Activated CD4-positive, alpha-beta T cell treated with anti-CD3 and anti-CD28 coated beads, Interleukin-2, amount 10 ng/mL, durations not matched to agents 7 days and 5 days (primary cell): ENCODE data around the gene VPS9D1. TPM values are rescaled to one million over a fixed set of nuclear protein-coding genes. Genes with fewer than 3 reads are reported as not detected.

Source experiments
- CTCF ChIA-PET: fragments of 350-600 bp; sonication (Branson Sonifier 250); formaldehyde crosslinking; loops from one replicate; lab custom pipeline; 2021; ENCODE audit warnings: antibody characterized with exemption; lab: Charles Lee
- POLR2A ChIA-PET: fragments of 350-600 bp; sonication (Branson Sonifier 250); formaldehyde crosslinking; loops from one replicate; lab custom pipeline; 2021; ENCODE audit warnings: antibody characterized with exemption; lab: Charles Lee
- DNase-seq: peaks from one replicate; pipeline ENCODE4 v3.0.0-alpha.2; 2020
- H3K27ac Mint-ChIP-seq: one replicate; pipeline ENCODE4 v1.8.0; 2021; ENCODE audit warnings: mild to moderate bottlenecking, moderate library complexity, mixed read lengths
- H3K27me3 Mint-ChIP-seq: one replicate; pipeline ENCODE4 v1.8.0; 2021; ENCODE audit warnings: mixed read lengths
- H3K36me3 Mint-ChIP-seq: one replicate; pipeline ENCODE4 v1.8.0; 2021; ENCODE audit warnings: low read depth, mixed read lengths
- H3K4me1 Mint-ChIP-seq: one replicate; pipeline ENCODE4 v1.8.0; 2021; ENCODE audit warnings: mixed read lengths
- H3K4me3 Mint-ChIP-seq: one replicate; pipeline ENCODE4 v1.8.0; 2021; ENCODE audit warnings: mild to moderate bottlenecking, moderate library complexity, mixed read lengths
- H3K9me3 Mint-ChIP-seq: one replicate; pipeline ENCODE4 v1.8.0; 2021; ENCODE audit warnings: mixed read lengths
- total RNA-seq, 2 experiments: library from RNA; stranded (reverse); gene quantifications; one replicate each; pipeline ENCODE4 v1.2.3, GENCODE V29; 2021

Gene VPS9D1
- total RNA-seq, 2 experiments from 2014 or later, result 10.8 to 13.4 TPM

DNA sequence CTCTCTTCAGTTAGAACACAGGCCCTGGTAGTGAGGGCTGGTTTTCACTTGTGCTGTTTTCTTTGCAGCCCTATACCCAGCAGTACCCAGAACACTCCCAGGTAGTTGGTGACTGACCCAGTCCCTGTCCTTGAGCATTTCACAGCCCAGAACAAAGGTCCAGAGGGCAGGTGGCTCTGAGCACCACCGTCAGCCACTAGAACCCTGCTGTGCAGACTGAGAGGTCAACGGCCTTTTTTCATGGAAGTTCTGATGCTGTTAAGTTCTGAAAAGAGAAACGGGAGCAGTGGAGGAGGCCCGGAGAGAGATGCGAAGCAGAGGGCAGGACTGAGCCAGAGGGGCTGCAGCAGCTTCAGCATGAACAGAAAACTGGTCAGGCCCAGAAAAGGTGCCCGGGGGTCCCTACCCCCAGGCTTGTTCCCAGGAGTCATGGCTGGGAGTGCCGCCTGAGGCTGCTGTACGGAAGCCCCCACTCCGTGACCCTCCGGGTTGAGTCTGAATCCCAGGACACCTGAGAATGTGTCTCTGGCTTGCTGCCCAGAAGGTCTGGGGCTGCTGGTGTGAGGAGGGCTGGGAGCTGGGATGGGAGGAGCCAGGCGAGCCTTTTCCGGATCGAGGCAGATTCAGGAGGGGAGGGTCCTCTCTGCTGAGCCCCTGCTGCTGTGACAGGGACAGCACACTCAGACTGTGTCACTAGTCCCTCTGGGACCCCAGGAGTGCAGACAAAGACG, 9.3 kb upstream of the VPS9D1 start:
- peak overlapping the region; percentile 36 for H3K27ac Mint-ChIP-seq
- ChIA-PET POLR2A (no interaction called here), CTCF (interaction anchor here (0.6 to 1.5 kb wide), 3 partner anchors 20 to 71 kb away, joined by 3 to 6 read pairs (median 3); no protein-coding TSS in a partner anchor)
- H3K4me3 Mint-ChIP-seq, result no peak overlapping the region
- peaks cover 66% of the 10 kb centered on the region for H3K36me3 Mint-ChIP-seq
- DNase-seq, result no peak
- no peaks in the 10 kb centered on the region for H3K9me3 Mint-ChIP-seq
- no peaks in the 10 kb centered on the region for H3K27me3 Mint-ChIP-seq
- peaks cover 47% of the 10 kb centered on the region for H3K4me1 Mint-ChIP-seq

GRCh38 chr16:89729293-89729692, 8.6 kb upstream of the VPS9D1 start:
- Mint-ChIP-seq H3K4me3 (no peak overlapping the region), H3K9me3 (no peaks in the 10 kb centered on the region), H3K27ac (no peak overlapping the region), H3K4me1 (peaks cover 45% of the 10 kb centered on the region), H3K36me3 (peaks cover 64% of the 10 kb centered on the region), H3K27me3 (no peaks in the 10 kb centered on the region)
- ChIA-PET POLR2A (no interaction called here), CTCF (interaction anchor here (0.6 to 1.5 kb wide), 2 partner anchors 23 to 72 kb away, joined by 3 to 6 read pairs; no protein-coding TSS in a partner anchor)
- DNase-seq, result no peak

GRCh38 chr16:89727406-89728120, 6.9 kb upstream of the VPS9D1 start:
- Mint-ChIP-seq H3K27ac (peak overlapping the region; percentile 52), H3K4me1 (peaks cover 41% of the 10 kb centered on the region), H3K9me3 (no peaks in the 10 kb centered on the region), H3K27me3 (no peaks in the 10 kb centered on the region), H3K36me3 (peaks cover 65% of the 10 kb centered on the region), H3K4me3 (peak overlapping the region; percentile 14)
- CTCF ChIA-PET, result interaction anchor here (0.9 kb wide), 1 partner anchor 86 kb away, joined by 4 read pairs; no protein-coding TSS in a partner anchor
- no peak for DNase-seq
- POLR2A ChIA-PET, result no interaction called here

DNA sequence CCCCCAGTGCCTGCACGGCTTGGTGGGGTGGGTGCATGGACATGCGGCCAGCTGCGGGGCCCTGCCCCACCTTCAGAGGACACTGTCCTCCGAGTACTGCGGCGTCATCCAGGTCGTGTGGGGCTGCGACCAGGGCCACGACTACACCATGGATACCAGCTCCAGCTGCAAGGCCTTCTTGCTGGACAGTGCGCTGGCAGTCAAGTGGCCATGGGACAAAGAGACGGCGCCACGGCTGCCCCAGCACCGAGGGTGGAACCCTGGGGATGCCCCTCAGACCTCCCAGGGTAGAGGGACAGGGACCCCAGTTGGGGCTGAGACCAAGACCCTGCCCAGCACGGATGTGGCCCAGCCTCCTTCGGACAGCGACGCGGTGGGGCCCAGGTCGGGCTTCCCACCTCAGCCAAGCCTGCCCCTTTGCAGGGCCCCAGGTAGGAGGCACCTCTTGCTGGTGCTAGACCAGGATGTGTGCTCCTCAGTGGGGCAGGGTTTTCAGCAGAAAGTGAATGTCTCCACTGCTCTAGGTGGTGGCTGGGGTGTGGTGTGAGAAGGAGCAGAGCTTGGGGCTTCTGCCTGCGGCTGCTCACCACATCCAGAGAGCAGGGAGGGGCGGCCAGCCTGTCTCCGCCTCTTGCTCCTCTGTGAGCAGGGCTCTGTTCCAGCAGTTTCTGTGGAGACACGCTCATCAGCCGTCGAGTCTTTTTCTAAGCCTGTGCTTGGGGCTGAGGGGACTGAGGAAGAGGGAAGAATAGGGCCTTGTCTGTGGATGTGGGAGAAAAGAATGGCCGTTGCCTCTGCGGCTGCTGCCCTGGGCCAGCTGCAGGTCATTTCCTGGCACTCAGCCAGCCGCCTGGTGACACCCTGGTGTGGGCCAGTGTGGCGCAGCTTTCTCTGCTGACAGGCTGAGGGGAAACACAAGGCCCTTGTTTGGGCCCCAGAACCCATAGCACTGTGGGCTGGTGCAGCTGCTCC, 2.9 kb upstream of the VPS9D1 start:
- Mint-ChIP-seq H3K4me3 (peak overlapping the region; percentile 99), H3K36me3 (peaks cover 36% of the 10 kb centered on the region), H3K9me3 (no peaks in the 10 kb centered on the region), H3K27ac (peak overlapping the region; percentile 98), H3K27me3 (no peaks in the 10 kb centered on the region), H3K4me1 (peaks cover 37% of the 10 kb centered on the region)
- DNase-seq, result peak; percentile 95
- ChIA-PET CTCF (interaction anchor here (0.6 to 3.0 kb wide), 9 partner anchors 10 to 137 kb away, joined by 3 to 22 read pairs (median 4); partner anchors contain the start of gene SPATA2L), POLR2A (interaction anchor here (0.6 to 1.3 kb wide), 5 partner anchors 10 to 398 kb away, joined by 3 read pairs; no protein-coding TSS in a partner anchor)

- peaks cover 40% of the 10 kb centered on the region for H3K4me1 Mint-ChIP-seq
- peak; percentile 88 for DNase-seq
- ChIA-PET POLR2A (no interaction called here), CTCF (interaction anchor here (1.5 to 3.0 kb wide), 3 partner anchors 16 to 104 kb away, joined by 3 to 22 read pairs (median 5); partner anchors contain the start of gene SPATA2L)
- H3K4me3 Mint-ChIP-seq, result peak overlapping the region; percentile 99
- no peaks in the 10 kb centered on the region for H3K27me3 Mint-ChIP-seq
- peak overlapping the region; percentile 98 for H3K27ac Mint-ChIP-seq
- H3K36me3 Mint-ChIP-seq, result peaks cover 33% of the 10 kb centered on the region
- H3K9me3 Mint-ChIP-seq, result no peaks in the 10 kb centered on the region
These were observed 1.9 kb upstream of the VPS9D1 start for GRCh38 chr16:89722392-89723278.

- H3K27me3 Mint-ChIP-seq, result no peaks in the 10 kb centered on the region
- H3K4me3 Mint-ChIP-seq, result peak overlapping the region; percentile 99
- POLR2A ChIA-PET, result no interaction called here
- peak; percentile 92 for DNase-seq
- CTCF ChIA-PET, result interaction anchor here (3.0 kb wide), 1 partner anchor 21 kb away, joined by 22 read pairs; the partner anchor contains the start of gene SPATA2L
- peaks cover 32% of the 10 kb centered on the region for H3K4me1 Mint-ChIP-seq
- no peaks in the 10 kb centered on the region for H3K9me3 Mint-ChIP-seq
- H3K27ac Mint-ChIP-seq, result peak overlapping the region; percentile 98
- peaks cover 24% of the 10 kb centered on the region for H3K36me3 Mint-ChIP-seq
These were observed 1.1 kb upstream of the VPS9D1 start for GRCh38 chr16:89721546-89722391.

DNA sequence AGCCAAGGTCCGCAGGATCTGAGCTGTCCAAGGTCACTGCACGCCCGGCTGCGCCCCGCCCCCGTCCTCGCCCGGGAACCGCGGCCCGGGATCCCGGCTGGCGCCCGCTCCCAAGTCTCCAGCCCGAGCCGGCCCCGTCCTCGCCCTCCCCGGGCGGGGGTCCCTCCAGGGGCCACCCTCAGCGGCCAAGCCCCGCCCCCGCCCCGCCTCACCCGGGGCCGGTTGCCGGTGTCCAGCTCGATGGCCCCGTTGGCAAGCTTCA, 216 bp downstream of the VPS9D1 start:
- no peak overlapping the region for H3K27ac Mint-ChIP-seq
- CTCF ChIA-PET, result interaction anchor here (7.3 kb wide), 1 partner anchor 12 kb away, joined by 46 read pairs; no protein-coding TSS in a partner anchor
- H3K36me3 Mint-ChIP-seq, result peaks cover 26% of the 10 kb centered on the region
- H3K4me1 Mint-ChIP-seq, result peaks cover 31% of the 10 kb centered on the region
- H3K4me3 Mint-ChIP-seq, result peak overlapping the region; percentile 61
- H3K27me3 Mint-ChIP-seq, result no peaks in the 10 kb centered on the region
- POLR2A ChIA-PET, result no interaction called here
- H3K9me3 Mint-ChIP-seq, result no peaks in the 10 kb centered on the region
- DNase-seq, result no peak

DNA sequence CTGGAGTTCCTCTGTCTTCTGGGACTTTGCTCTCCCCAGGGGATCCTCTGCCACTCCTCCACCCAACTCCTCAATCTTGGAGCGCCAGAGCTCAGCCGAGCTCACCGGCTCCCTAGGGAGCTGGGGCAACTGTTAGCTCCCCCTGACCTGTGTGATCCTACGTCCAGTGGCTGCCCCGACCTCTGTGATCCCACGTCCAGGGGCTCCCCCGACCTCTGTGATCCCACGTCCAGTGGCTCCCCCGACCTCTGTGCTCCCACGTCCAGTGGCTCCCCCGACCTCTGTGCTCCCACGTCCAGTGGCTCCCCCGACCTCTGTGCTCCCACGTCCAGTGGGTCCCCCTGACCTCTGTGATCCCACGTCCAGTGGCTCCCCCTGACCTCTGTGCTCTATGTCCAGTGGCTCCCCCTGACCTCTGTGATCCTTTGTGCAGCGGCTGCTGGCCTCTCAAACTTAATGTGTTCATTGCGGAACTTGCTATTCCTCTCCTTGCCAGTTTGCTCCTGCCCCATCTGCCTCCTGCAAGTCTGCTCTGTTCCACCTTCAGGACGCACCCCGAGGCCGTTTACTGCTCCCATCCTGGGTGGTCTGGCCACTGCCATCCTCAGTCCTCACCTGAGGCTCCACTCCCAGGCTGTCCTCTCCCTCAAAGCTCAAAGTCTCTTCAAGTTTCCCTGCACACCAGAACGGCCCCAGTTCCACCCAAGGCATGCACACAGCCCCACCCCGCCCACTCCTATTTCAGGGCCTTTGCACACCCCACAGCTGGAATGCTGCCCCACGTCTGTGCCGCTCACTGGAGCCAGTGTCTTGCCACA, 2.8 kb downstream of the VPS9D1 start:
- no peaks in the 10 kb centered on the region for H3K27me3 Mint-ChIP-seq
- H3K27ac Mint-ChIP-seq, result peak overlapping the region; percentile 63
- peak overlapping the region; percentile 25 for H3K4me3 Mint-ChIP-seq
- H3K9me3 Mint-ChIP-seq, result no peaks in the 10 kb centered on the region
- peaks cover 26% of the 10 kb centered on the region for H3K4me1 Mint-ChIP-seq
- peaks cover 14% of the 10 kb centered on the region for H3K36me3 Mint-ChIP-seq
- DNase-seq, result no peak
- ChIA-PET CTCF (interaction anchor here (0.7 to 7.3 kb wide), 2 partner anchors 10 to 109 kb away, joined by 3 to 46 read pairs; no protein-coding TSS in a partner anchor), POLR2A (no interaction called here)

GRCh38 chr16:89716916-89717687, 3.6 kb downstream of the VPS9D1 start:
- H3K27ac Mint-ChIP-seq, result no peak overlapping the region
- H3K27me3 Mint-ChIP-seq, result no peaks in the 10 kb centered on the region
- peaks cover 29% of the 10 kb centered on the region for H3K4me1 Mint-ChIP-seq
- ChIA-PET CTCF (interaction anchor here (0.6 to 7.3 kb wide), 4 partner anchors 9 to 110 kb away, joined by 3 to 46 read pairs (median 4); partner anchors contain the start of gene SPATA2L), POLR2A (no interaction called here)
- no peak for DNase-seq
- H3K4me3 Mint-ChIP-seq, result no peak overlapping the region
- H3K36me3 Mint-ChIP-seq, result peaks cover 9% of the 10 kb centered on the region
- H3K9me3 Mint-ChIP-seq, result no peaks in the 10 kb centered on the region
